Neuronal stem cell (in vitro differentiated cells): Measurements from ENCODE around the gene CEBPB.
"Not testable (repeated sequence)": the region's sequence is repeated elsewhere in the genome, so short reads cannot be mapped to it uniquely, and the experiment has no call there.

Source experiments
- DNase-seq: peaks from one replicate; pipeline ENCODE4 v3.0.0-alpha.2; 2013; ENCODE audit warnings: low spot score
- H2AFZ ChIP-seq: one replicate; pipeline ENCODE4 v1.6.1; 2013; ENCODE audit warnings: mild to moderate bottlenecking, low read length, inconsistent platforms
- H2AK5ac ChIP-seq: 2 replicates; pipeline ENCODE4 v1.6.1; 2013; ENCODE audit warnings: low read depth, mild to moderate bottlenecking, inconsistent platforms, low read length, moderate library complexity, mixed read lengths
- H2BK120ac ChIP-seq: 2 replicates; pipeline ENCODE4 v1.6.1; 2013; ENCODE audit warnings: low read depth, mild to moderate bottlenecking, inconsistent platforms, low read length, moderate library complexity, mixed read lengths
- H2BK12ac ChIP-seq: one replicate; pipeline ENCODE4 v1.6.1; 2013; ENCODE audit warnings: low read length, inconsistent platforms
- H2BK15ac ChIP-seq: 2 replicates; pipeline ENCODE4 v1.6.1; 2013; ENCODE audit warnings: mild to moderate bottlenecking, low read length, inconsistent platforms, mixed read lengths
- H2BK5ac ChIP-seq: one replicate; pipeline ENCODE4 v1.6.1; 2013; ENCODE audit warnings: inconsistent platforms, mild to moderate bottlenecking, low read length, moderate library complexity
- H3K14ac ChIP-seq: one replicate; pipeline ENCODE4 v1.6.1; 2013; ENCODE audit warnings: low read length, inconsistent platforms
- H3K18ac ChIP-seq: 2 replicates; pipeline ENCODE4 v1.6.1; 2013; ENCODE audit warnings: low read length, inconsistent platforms
- H3K23ac ChIP-seq: 2 replicates; pipeline ENCODE4 v1.6.1; 2013; ENCODE audit warnings: low read depth, mild to moderate bottlenecking, mixed read lengths, low read length, inconsistent platforms; ENCODE audit not compliant: poor library complexity
- H3K27ac ChIP-seq: replicated peaks from 3 replicates; pipeline ENCODE4 v1.5.1; 2013; ENCODE audit warnings: low read length, inconsistent platforms
- H3K27me3 ChIP-seq, 3 experiments: 2 replicates each; pipeline ENCODE4 v1.6.1; 2013; ENCODE audit warnings: low read length in 3 of 3, mild to moderate bottlenecking in 2 of 3, inconsistent platforms in 1 of 3, low read depth in 1 of 3, mixed read lengths in 1 of 3, moderate library complexity in 1 of 3; ENCODE audit not compliant: control insufficient read depth in 3 of 3, insufficient read depth in 3 of 3
- H3K36me3 ChIP-seq, 2 donors: replicated peaks in 1 of 2; 2 replicates each; pipeline ENCODE4 v1.6.1; 2013; ENCODE audit warnings: low read length in 2 of 2; ENCODE audit not compliant: control insufficient read depth in 2 of 2, insufficient read depth in 2 of 2
- H3K4ac ChIP-seq: 2 replicates; pipeline ENCODE4 v1.6.1; 2013; ENCODE audit warnings: inconsistent platforms, mild to moderate bottlenecking, low read length, moderate library complexity
- H3K4me1 ChIP-seq, 2 donors: 1 replicate in 1 of 2; 2 replicates in 1 of 2; pipeline ENCODE4 v1.6.1; 2013; ENCODE audit warnings: low read length in 2 of 2, low read depth in 1 of 2; ENCODE audit not compliant: control insufficient read depth in 2 of 2, insufficient read depth in 1 of 2
- H3K4me2 ChIP-seq: one replicate; pipeline ENCODE4 v1.6.1; 2013; ENCODE audit warnings: mild to moderate bottlenecking, low read length, inconsistent platforms; ENCODE audit not compliant: insufficient read depth, poor library complexity, severe bottlenecking
- H3K4me3 ChIP-seq, 2 donors: 2 replicates each; pipeline ENCODE4 v1.5.1; 2013; ENCODE audit warnings: low read length in 2 of 2, mild to moderate bottlenecking in 2 of 2, inconsistent platforms in 1 of 2, moderate library complexity in 1 of 2
- H3K79me1 ChIP-seq: one replicate; pipeline ENCODE4 v1.6.1; 2013; ENCODE audit warnings: low read depth, mild to moderate bottlenecking, inconsistent platforms, low read length, moderate library complexity
- H3K9ac ChIP-seq: one replicate; pipeline ENCODE4 v1.6.1; 2013; ENCODE audit warnings: mild to moderate bottlenecking, low read depth, low read length, inconsistent platforms; ENCODE audit not compliant: poor library complexity
- H3K9me3 ChIP-seq, 2 donors: replicated peaks in 1 of 2; 2 replicates each; pipeline versions ENCODE3 to v1.6.1; 2013; ENCODE audit warnings: low read length in 2 of 2, mild to moderate bottlenecking in 2 of 2, inconsistent platforms in 1 of 2, low read depth in 1 of 2, mixed read lengths in 1 of 2, moderate library complexity in 1 of 2; ENCODE audit not compliant: control insufficient read depth in 2 of 2, insufficient read depth in 1 of 2
- H4K8ac ChIP-seq: one replicate; pipeline ENCODE4 v1.6.1; 2013; ENCODE audit warnings: low read depth, mild to moderate bottlenecking, inconsistent platforms, low read length, moderate library complexity
- H4K91ac ChIP-seq: one replicate; pipeline ENCODE4 v1.6.1; 2013; ENCODE audit warnings: low read length, low read depth, mild to moderate bottlenecking, inconsistent platforms; ENCODE audit not compliant: poor library complexity
- WGBS, 2 donors: extraction: QIAGEN DNeasy Blood & Tissue Kit; methylation state at CpG; one replicate each; pipeline ENCODE4 v1.1.7; 2013; ENCODE audit warnings: missing lambda C conversion rate in 2 of 2, mixed read lengths in 1 of 2; ENCODE audit not compliant: insufficient read length in 2 of 2, insufficient replicate concordance in 1 of 2; ENCODE audit errors: extremely low coverage in 2 of 2; 5-methylcytosine and 5-hydroxymethylcytosine counted together

Gene CEBPB

DNA sequence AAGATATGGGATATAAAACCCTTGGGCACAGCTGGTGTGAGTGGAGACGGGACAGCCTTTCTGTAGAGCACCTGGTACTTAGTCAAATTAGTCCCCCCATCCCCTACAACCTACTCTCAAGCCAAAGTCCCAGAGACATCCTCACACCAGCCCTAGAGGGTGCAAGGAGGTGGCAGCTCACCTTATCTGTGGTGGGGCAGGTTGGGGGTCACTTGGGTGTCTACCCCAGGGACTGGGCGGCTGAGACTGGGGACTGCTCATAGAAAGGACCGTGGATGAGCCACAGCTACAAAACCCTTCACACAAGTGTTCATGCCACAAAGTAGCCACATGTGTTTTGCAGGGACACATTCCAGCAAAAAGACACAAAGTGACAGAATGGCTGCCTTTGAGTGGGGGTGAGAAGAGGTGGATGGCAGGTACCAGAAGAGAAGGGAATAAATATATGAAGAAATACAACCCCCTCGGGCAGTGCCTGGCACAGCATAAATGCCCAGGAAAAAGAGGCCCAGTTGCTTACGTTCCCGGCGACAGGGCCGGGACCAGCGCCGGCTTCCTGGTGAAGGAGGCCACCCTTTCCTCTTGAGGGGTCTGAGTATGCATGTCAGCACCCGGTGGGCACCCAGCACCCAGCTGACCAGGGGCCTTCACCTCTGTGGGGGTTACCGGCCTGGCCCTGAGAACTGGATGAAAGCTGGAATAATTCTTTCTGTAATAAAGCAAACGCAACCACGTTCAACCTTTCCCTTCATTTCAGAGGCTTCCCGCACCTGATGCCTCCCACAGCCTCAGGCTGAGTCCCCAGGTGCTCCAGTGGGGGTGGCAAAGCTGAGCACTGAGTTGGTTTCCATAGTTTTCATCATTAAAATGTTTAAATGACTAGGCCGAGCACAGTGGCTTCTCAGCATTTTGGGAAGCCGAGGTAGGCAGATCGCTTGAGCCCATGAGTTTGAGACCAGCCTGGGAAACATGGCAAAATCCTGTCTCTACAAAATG, 14.4 kb upstream of the CEBPB start:
- Histone ChIP-seq H3K79me1 (no peaks in the 10 kb centered on the region), H3K23ac (no peak overlapping the region)
- no CpG with 5 or more reads among the region's 18 CpGs for WGBS, 2 donors

DNA sequence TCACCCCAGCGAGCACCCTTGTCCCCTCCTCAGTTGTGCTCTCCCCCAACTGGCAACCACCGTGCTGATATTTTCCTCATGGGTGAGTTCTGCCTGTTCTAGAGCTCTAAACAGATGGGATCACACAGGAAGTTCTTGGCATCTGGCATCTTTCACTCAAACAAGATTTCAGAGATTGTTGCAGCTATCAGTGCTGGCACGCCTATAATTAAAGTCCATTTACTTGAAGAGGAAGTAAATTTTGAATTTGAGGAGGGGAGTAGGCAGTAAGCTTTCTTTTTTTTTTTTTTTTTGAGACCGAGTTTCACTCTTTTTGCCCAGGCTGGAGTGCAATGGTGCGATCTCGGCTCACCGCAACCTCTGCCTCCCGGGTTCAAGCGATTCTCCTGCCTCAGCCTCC, 12.0 kb upstream of the CEBPB start:
- not testable (repeated sequence) for H2AK5ac ChIP-seq, H4K8ac ChIP-seq, H3K14ac ChIP-seq, H3K27me3 ChIP-seq, H2BK12ac ChIP-seq, H3K4me2 ChIP-seq, H3K4ac ChIP-seq, H3K79me1 ChIP-seq, H3K27ac ChIP-seq, H3K23ac ChIP-seq, H3K9me3 ChIP-seq, H3K9ac ChIP-seq, H3K4me3 ChIP-seq, H4K91ac ChIP-seq, H2BK120ac ChIP-seq, H3K36me3 ChIP-seq, H2BK15ac ChIP-seq, H3K4me1 ChIP-seq, H3K18ac ChIP-seq, H2AFZ ChIP-seq, H2BK5ac ChIP-seq, DNase-seq
- no CpG with 5 or more reads among the region's 9 CpGs for WGBS, 2 donors

More for the DNA sequence above, 14.4 kb upstream of the CEBPB start:
- Histone ChIP-seq H3K27ac (no peak overlapping the region), H3K9ac (no peak overlapping the region), H3K4me2 (no peak overlapping the region), H3K9me3 (no peaks in the 10 kb centered on the region), H3K36me3 (no peaks in the 10 kb centered on the region), H3K18ac (no peak overlapping the region), H3K4ac (no peak overlapping the region), H4K91ac (no peak overlapping the region), H3K4me1 (peaks cover 0 to 9% of the 10 kb centered on the region in 2 donors), H2AFZ (no peak overlapping the region), H2AK5ac (no peak overlapping the region), H2BK15ac (no peak overlapping the region), H2BK12ac (no peak overlapping the region), H2BK120ac (no peak overlapping the region), H4K8ac (no peak overlapping the region), H3K4me3 (no peak overlapping the region), H2BK5ac (no peak overlapping the region), H3K14ac (no peak overlapping the region), H3K27me3 (no peaks in the 10 kb centered on the region)
- no peak for DNase-seq

DNA sequence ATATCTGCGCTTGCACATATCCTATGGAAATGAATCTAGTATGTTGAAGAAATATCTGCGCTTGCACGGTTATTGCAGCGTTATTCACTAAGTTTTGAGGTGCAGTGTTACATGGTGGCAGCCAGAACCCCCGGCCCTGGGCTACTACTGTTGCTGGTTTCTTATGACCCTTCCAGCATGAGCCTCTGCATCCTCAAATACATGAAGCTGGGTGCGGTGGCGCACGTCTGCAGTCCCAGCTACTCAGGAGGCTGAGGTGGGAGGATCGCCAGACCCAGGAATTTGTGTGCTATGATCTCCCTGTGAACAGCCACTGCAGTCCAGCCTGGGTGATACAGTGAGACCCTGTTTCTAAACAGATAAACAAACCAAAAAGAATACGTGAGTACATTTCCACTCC, 9.3 kb upstream of the CEBPB start:
- no peak overlapping the region for H2BK15ac ChIP-seq
- H2AFZ ChIP-seq = no peak overlapping the region
- no peaks in the 10 kb centered on the region for H3K79me1 ChIP-seq
- no peak overlapping the region for H3K4me3 ChIP-seq
- H3K4ac ChIP-seq = no peak overlapping the region
- H2BK120ac ChIP-seq = no peak overlapping the region
- WGBS, 2 donors = no CpG with 5 or more reads among the region's 10 CpGs
- H2AK5ac ChIP-seq = no peak overlapping the region
- H2BK5ac ChIP-seq = no peak overlapping the region
- no peak overlapping the region for H4K8ac ChIP-seq
- no peak overlapping the region for H3K27ac ChIP-seq
- H3K36me3 ChIP-seq = no peaks in the 10 kb centered on the region
- no peaks in the 10 kb centered on the region for H3K9me3 ChIP-seq
- H2BK12ac ChIP-seq = no peak overlapping the region
- H3K23ac ChIP-seq = no peak overlapping the region
- H3K9ac ChIP-seq = no peak overlapping the region
- no peak overlapping the region for H3K18ac ChIP-seq
- no peak overlapping the region for H3K14ac ChIP-seq
- H4K91ac ChIP-seq = no peak overlapping the region
- peaks cover 0 to 2% (median 0%) of the 10 kb centered on the region in 3 experiments for H3K27me3 ChIP-seq
- no peaks in the 10 kb centered on the region for H3K4me1 ChIP-seq
- no peak for DNase-seq
- H3K4me2 ChIP-seq = no peak overlapping the region

GRCh38 chr20:50182346-50182745, 8.3 kb upstream of the CEBPB start:
- no peak overlapping the region for H2BK5ac ChIP-seq
- no peak overlapping the region for H3K4me3 ChIP-seq
- no CpG with 5 or more reads among the region's 2 CpGs for WGBS, 2 donors
- H2BK120ac ChIP-seq = no peak overlapping the region
- no peak overlapping the region for H2AFZ ChIP-seq
- H3K4me2 ChIP-seq = no peak overlapping the region
- H4K8ac ChIP-seq = no peak overlapping the region
- H3K4ac ChIP-seq = no peak overlapping the region
- no peak overlapping the region for H3K23ac ChIP-seq
- no peak overlapping the region for H2BK15ac ChIP-seq
- H3K4me1 ChIP-seq = no peaks in the 10 kb centered on the region
- no peak for DNase-seq
- H3K36me3 ChIP-seq = no peaks in the 10 kb centered on the region
- H3K18ac ChIP-seq = no peak overlapping the region
- no peak overlapping the region for H3K14ac ChIP-seq
- H2BK12ac ChIP-seq = no peak overlapping the region
- H4K91ac ChIP-seq = no peak overlapping the region
- no peak overlapping the region for H3K9ac ChIP-seq
- no peaks in the 10 kb centered on the region for H3K9me3 ChIP-seq
- no peak overlapping the region for H2AK5ac ChIP-seq
- H3K27me3 ChIP-seq = peaks cover 0 to 2% (median 0%) of the 10 kb centered on the region in 3 experiments
- no peak overlapping the region for H3K27ac ChIP-seq
- no peaks in the 10 kb centered on the region for H3K79me1 ChIP-seq
